ENCODE results near the gene PCDHA7. TPM values are rescaled to one million over a fixed set of nuclear protein-coding genes. Genes with fewer than 3 reads are reported as not detected.
"Not testable (repeated sequence)": the region's sequence is repeated elsewhere in the genome, so short reads cannot be mapped to it uniquely, and the experiment has no call there.

PCDHA7 gene
- total RNA-seq, 3 donors from 2014 or later: 1.3 TPM

DNA sequence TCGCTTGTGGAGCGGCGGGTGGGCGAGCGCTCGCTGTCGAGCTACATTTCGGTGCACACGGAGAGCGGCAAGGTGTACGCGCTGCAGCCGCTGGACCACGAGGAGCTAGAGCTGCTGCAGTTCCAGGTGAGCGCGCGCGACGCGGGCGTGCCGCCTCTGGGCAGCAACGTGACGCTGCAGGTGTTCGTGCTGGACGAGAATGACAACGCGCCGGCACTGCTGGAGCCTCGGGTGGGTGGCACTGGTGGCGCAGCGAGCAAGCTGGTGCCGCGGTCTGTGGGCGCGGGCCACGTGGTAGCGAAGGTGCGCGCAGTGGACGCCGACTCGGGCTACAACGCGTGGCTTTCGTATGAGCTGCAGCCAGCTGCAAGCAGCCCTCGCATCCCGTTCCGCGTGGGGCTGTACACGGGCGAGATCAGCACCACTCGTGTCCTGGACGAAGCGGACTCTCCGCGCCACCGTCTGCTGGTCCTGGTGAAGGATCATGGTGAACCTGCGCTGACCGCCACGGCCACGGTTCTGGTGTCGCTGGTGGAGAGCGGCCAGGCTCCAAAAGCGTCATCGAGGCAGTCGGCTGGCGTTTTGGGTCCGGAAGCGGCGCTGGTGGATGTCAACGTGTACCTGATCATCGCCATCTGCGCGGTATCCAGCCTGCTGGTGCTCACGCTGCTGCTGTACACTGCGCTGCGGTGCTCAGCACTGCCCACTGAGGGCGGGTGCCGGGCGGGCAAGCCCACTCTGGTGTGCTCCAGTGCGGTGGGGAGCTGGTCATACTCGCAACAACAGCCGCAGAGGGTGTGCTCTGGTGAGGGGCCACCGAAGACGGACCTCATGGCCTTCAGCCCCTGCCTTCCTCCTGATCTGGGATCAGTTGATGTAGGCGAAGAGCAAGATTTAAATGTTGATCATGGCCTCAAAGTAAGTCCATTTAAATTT is 9.0 kb downstream of the PCDHA7 start:
- peaks cover 29 to 65% of the 10 kb centered on the region in 2 donors for H3K9me3 ChIP-seq
- no peaks in the 10 kb centered on the region for H3K4me1 ChIP-seq
- DNase-seq (ENCODE audit: low spot score in 2 of 2): no peak
- no peaks in the 10 kb centered on the region for H3K27me3 ChIP-seq
- TF ChIP-seq POLR2A (IDR thresholded peaks at IDR 0.05): no peak
- TF ChIP-seq, protein P1, sequence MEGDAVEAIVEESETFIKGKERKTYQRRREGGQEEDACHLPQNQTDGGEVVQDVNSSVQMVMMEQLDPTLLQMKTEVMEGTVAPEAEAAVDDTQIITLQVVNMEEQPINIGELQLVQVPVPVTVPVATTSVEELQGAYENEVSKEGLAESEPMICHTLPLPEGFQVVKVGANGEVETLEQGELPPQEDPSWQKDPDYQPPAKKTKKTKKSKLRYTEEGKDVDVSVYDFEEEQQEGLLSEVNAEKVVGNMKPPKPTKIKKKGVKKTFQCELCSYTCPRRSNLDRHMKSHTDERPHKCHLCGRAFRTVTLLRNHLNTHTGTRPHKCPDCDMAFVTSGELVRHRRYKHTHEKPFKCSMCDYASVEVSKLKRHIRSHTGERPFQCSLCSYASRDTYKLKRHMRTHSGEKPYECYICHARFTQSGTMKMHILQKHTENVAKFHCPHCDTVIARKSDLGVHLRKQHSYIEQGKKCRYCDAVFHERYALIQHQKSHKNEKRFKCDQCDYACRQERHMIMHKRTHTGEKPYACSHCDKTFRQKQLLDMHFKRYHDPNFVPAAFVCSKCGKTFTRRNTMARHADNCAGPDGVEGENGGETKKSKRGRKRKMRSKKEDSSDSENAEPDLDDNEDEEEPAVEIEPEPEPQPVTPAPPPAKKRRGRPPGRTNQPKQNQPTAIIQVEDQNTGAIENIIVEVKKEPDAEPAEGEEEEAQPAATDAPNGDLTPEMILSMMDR (IDR thresholded peaks at IDR 0.05): no peak
- no peak for TF ChIP-seq POLR2AphosphoS5 (IDR thresholded peaks at IDR 0.05)
- intact Hi-C loops (cut with DNase I; ENCODE audit: low total_unique reads): no loop called here
- H3K27ac ChIP-seq: no peak overlapping the region
- H3K36me3 ChIP-seq: no peaks in the 10 kb centered on the region
- H3K4me3 ChIP-seq: no peak overlapping the region

DNA sequence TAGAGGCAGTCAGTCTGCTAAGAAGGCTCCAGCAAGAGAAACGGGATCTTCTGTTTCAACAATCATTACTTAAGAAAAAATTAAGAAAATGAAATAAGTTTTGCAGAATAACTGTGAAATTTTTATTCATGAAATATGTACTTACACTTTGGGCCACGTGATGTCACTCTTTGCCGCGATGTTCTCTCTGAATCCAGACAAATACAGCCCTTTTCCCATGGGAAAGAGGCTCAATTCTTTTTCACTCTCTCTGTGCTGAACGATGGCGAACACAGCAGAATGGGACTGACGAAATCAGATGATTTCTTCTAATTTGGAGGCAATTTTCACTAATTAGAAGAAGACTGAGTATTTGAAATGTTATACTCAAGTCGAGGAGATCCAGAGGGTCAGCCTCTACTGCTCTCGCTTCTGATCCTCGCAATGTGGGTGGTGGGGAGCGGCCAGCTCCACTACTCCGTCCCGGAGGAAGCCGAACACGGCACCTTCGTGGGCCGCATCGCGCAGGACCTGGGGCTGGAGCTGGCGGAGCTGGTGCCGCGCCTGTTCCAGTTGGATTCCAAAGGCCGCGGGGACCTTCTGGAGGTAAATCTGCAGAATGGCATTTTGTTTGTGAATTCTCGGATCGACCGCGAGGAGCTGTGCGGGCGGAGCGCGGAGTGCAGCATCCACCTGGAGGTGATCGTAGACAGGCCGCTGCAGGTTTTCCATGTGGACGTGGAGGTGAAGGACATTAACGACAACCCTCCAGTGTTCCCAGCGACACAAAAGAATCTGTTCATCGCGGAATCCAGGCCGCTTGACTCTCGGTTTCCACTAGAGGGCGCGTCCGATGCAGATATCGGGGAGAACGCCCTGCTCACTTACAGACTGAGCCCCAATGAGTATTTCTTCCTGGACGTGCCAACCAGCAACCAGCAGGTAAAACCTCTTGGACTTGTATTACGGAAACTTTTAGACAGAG is 14.4 kb downstream of the PCDHA7 start, which contains the start of gene PCDHA9:
TSS of gene PCDHA9 (plus strand) at position 244 of the 964 bp plus-strand sequence. CDS start at position 358, 114 bp downstream.
- H3K27me3 ChIP-seq; H3K27ac ChIP-seq; H3K4me1 ChIP-seq; DNase-seq (ENCODE audit: low spot score in 2 of 2); intact Hi-C loops (cut with DNase I; ENCODE audit: low total_unique reads); H3K36me3 ChIP-seq: not testable (repeated sequence)
- Histone ChIP-seq H3K9me3 (peaks cover 31 to 56% of the 10 kb centered on the region in 2 donors), H3K4me3 (peak within 1 kb of the TSS in 2 of 3 donors; percentile 15 to 25)

DNA sequence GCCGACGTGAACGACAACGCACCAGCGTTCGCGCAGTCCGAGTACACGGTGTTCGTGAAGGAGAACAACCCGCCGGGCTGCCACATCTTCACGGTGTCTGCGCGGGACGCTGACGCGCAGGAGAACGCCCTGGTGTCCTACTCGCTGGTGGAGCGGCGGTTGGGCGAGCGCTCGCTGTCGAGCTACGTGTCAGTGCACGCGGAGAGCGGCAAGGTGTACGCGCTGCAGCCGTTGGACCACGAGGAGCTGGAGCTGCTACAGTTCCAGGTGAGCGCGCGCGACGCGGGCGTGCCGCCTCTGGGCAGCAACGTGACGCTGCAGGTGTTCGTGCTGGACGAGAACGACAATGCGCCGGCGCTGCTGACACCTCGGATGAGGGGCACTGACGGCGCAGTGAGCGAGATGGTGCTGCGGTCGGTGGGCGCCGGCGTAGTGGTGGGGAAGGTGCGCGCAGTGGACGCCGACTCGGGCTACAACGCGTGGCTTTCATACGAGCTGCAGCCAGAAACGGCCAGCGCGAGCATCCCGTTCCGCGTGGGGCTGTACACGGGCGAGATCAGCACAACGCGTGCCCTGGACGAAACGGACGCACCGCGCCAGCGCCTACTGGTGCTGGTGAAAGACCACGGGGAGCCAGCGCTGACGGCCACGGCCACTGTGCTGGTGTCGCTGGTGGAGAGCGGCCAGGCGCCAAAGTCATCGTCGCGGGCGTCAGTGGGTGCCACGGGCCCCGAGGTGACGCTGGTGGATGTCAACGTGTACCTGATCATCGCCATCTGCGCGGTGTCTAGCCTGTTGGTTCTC is 16.0 kb downstream of the PCDHA7 start:
- intact Hi-C loops (cut with DNase I; ENCODE audit: low total_unique reads); H3K27ac ChIP-seq; H3K36me3 ChIP-seq; H3K4me3 ChIP-seq; H3K4me1 ChIP-seq; H3K27me3 ChIP-seq; DNase-seq (ENCODE audit: low spot score in 2 of 2): not testable (repeated sequence)
- peaks cover 30 to 48% of the 10 kb centered on the region in 2 donors for H3K9me3 ChIP-seq

DNA sequence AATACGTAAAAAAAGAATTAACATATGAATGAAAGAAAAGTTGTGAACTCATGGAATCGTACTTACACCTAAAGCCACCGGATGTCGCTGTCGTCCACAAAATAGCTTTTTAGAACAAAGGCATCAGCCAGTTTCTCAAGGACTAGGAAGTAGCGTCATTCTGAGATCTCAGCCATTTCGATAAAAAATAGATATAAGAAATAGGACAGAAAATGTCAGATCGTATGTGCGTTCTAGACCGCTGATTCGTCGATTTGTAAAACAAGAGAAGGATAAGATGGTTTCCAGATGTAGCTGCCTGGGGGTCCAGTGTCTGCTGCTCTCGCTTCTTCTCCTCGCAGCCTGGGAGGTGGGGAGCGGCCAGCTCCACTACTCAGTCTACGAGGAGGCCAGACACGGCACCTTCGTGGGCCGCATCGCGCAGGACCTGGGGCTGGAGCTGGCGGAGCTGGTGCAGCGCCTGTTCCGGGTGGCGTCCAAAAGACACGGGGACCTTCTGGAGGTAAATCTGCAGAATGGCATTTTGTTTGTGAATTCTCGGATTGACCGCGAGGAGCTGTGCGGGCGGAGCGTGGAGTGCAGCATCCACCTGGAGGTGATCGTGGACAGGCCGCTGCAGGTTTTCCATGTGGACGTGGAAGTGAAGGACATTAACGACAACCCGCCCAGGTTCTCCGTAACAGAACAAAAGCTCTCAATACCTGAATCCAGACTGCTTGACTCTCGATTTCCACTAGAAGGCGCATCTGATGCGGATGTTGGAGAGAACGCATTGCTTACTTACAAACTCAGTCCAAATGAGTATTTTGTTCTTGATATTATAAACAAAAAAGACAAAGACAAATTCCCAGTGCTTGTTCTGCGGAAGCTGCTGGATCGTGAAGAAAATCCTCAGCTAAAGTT is 22.0 kb downstream of the PCDHA7 start, which contains the start of gene PCDHA10:
TSS of gene PCDHA10 (plus strand) at position 126 of the 903 bp plus-strand sequence. CDS start at position 278, 152 bp downstream.
- DNase-seq (ENCODE audit: low spot score in 2 of 2): no peak
- no peaks in the 10 kb centered on the region for H3K4me1 ChIP-seq
- no peaks in the 10 kb centered on the region for H3K36me3 ChIP-seq
- H3K4me3 ChIP-seq: peak within 1 kb of the TSS in 2 of 3 donors; percentile 49 to 61
- peaks cover 0 to 3% of the 10 kb centered on the region in 2 donors for H3K27me3 ChIP-seq
- peaks cover 29 to 50% of the 10 kb centered on the region in 2 donors for H3K9me3 ChIP-seq
- intact Hi-C loops (cut with DNase I; ENCODE audit: low total_unique reads): no loop called here
- H3K27ac ChIP-seq: peak within 1 kb of the TSS in 1 of 2 donors; percentile 63
- TF ChIP-seq, protein P1 (IDR thresholded peaks at IDR 0.05): peak in 1 of 3 donors; percentile 38
- no peak for TF ChIP-seq POLR2A (IDR thresholded peaks at IDR 0.05)
